ENCODE data around the gene OGFR. TPM values are rescaled to one million over a fixed set of nuclear protein-coding genes. Genes with fewer than 3 reads are reported as not detected.

Gene OGFR
- total RNA-seq, 1 donor from 2014 or later = 7.0 TPM

GRCh38 chr20:62765021-62765420, 39.6 kb upstream of the OGFR start:
- no peak overlapping the region for H3K27ac ChIP-seq
- DNase-seq (ENCODE audit: low spot score) = no peak
- H3K4me3 ChIP-seq = no peak overlapping the region
- TF ChIP-seq CTCF (IDR thresholded peaks at IDR 0.05) (no peak), EZH2phosphoT487 (IDR thresholded peaks at IDR 0.05) (no peak), EZH2 (IDR thresholded peaks at IDR 0.05) (no peak)
- Mint-ChIP-seq H3K27me3 (ENCODE audit: insufficient read depth, low read depth) (peaks cover 8% of the 10 kb centered on the region), H3K27ac (peak overlapping the region; percentile 63), H3K4me3 (no peak overlapping the region), H3K4me1 (peaks cover 30% of the 10 kb centered on the region), H3K36me3 (no peaks in the 10 kb centered on the region), H3K9me3 (no peaks in the 10 kb centered on the region)
- no peaks in the 10 kb centered on the region for H4K20me1 ChIP-seq (ENCODE audit: low read depth)
- no peak overlapping the region for H2AFZ ChIP-seq (replicated peaks)
- peaks cover 8% of the 10 kb centered on the region for H3F3A ChIP-seq (ENCODE audit: low read depth)
- no peak overlapping the region for H3K4me2 ChIP-seq
- H3K79me2 ChIP-seq (ENCODE audit: low read depth) = no peaks in the 10 kb centered on the region
- H3K27me3 ChIP-seq = no peaks in the 10 kb centered on the region
- peaks cover 23% of the 10 kb centered on the region for H3K4me1 ChIP-seq
- H3K9me3 ChIP-seq (ENCODE audit: low read depth) = no peaks in the 10 kb centered on the region
- H3K9ac ChIP-seq = no peak overlapping the region
- H3K36me3 ChIP-seq = no peaks in the 10 kb centered on the region

- no peaks in the 10 kb centered on the region for H3K9me3 Mint-ChIP-seq
- no peak for TF ChIP-seq EZH2 (IDR thresholded peaks at IDR 0.05)
- no peak for TF ChIP-seq EZH2phosphoT487 (IDR thresholded peaks at IDR 0.05)
- no peak for TF ChIP-seq CTCF (IDR thresholded peaks at IDR 0.05)
- Histone ChIP-seq H3K4me3 (no peak overlapping the region), H3K36me3 (no peaks in the 10 kb centered on the region), H3F3A (ENCODE audit: low read depth) (peaks cover 8% of the 10 kb centered on the region), H3K79me2 (ENCODE audit: low read depth) (no peaks in the 10 kb centered on the region), H4K20me1 (ENCODE audit: low read depth) (no peaks in the 10 kb centered on the region), H3K4me1 (peaks cover 18% of the 10 kb centered on the region), H3K9me3 (ENCODE audit: low read depth) (no peaks in the 10 kb centered on the region), H3K27ac (no peak overlapping the region), H3K27me3 (no peaks in the 10 kb centered on the region), H2AFZ (replicated peaks) (no peak overlapping the region), H3K4me2 (no peak overlapping the region), H3K9ac (no peak overlapping the region)
- DNase-seq (ENCODE audit: low spot score) = no peak
- peaks cover 8% of the 10 kb centered on the region for H3K27me3 Mint-ChIP-seq (ENCODE audit: insufficient read depth, low read depth)
- peaks cover 29% of the 10 kb centered on the region for H3K4me1 Mint-ChIP-seq
- no peak overlapping the region for H3K4me3 Mint-ChIP-seq
- no peak overlapping the region for H3K27ac Mint-ChIP-seq
- no peaks in the 10 kb centered on the region for H3K36me3 Mint-ChIP-seq
Measured at GRCh38 chr20:62765432-62766070, 39.1 kb upstream of the OGFR start.

GRCh38 chr20:62766071-62766450, 38.6 kb upstream of the OGFR start:
- H2AFZ ChIP-seq (replicated peaks) = no peak overlapping the region
- no peak for DNase-seq (ENCODE audit: low spot score)
- H3K27ac ChIP-seq = no peak overlapping the region
- H3K79me2 ChIP-seq (ENCODE audit: low read depth) = no peaks in the 10 kb centered on the region
- no peaks in the 10 kb centered on the region for H3K27me3 ChIP-seq
- Mint-ChIP-seq H3K27ac (no peak overlapping the region), H3K4me3 (no peak overlapping the region), H3K36me3 (no peaks in the 10 kb centered on the region), H3K4me1 (peaks cover 28% of the 10 kb centered on the region), H3K27me3 (ENCODE audit: insufficient read depth, low read depth) (peaks cover 8% of the 10 kb centered on the region), H3K9me3 (no peaks in the 10 kb centered on the region)
- H3K4me1 ChIP-seq = peaks cover 13% of the 10 kb centered on the region
- no peaks in the 10 kb centered on the region for H3K9me3 ChIP-seq (ENCODE audit: low read depth)
- no peak overlapping the region for H3K4me3 ChIP-seq
- peaks cover 6% of the 10 kb centered on the region for H3F3A ChIP-seq (ENCODE audit: low read depth)
- no peaks in the 10 kb centered on the region for H3K36me3 ChIP-seq
- H3K4me2 ChIP-seq = no peak overlapping the region
- no peaks in the 10 kb centered on the region for H4K20me1 ChIP-seq (ENCODE audit: low read depth)
- no peak overlapping the region for H3K9ac ChIP-seq
- TF ChIP-seq EZH2 (IDR thresholded peaks at IDR 0.05) (no peak), CTCF (IDR thresholded peaks at IDR 0.05) (no peak), EZH2phosphoT487 (IDR thresholded peaks at IDR 0.05) (no peak)

Data from neural progenitor cell (in vitro differentiated cells).